NCI-H226 (cell line): ENCODE data around the gene GPS1.

ENCODE experiments used
- DNase-seq: peaks from one replicate; pipeline ENCODE4 v3.0.0-alpha.2; 2015

GPS1 gene

GRCh38 chr17:82080789-82081464 is 29.2 kb downstream of the GPS1 start:
- DNase-seq: no peak

DNA sequence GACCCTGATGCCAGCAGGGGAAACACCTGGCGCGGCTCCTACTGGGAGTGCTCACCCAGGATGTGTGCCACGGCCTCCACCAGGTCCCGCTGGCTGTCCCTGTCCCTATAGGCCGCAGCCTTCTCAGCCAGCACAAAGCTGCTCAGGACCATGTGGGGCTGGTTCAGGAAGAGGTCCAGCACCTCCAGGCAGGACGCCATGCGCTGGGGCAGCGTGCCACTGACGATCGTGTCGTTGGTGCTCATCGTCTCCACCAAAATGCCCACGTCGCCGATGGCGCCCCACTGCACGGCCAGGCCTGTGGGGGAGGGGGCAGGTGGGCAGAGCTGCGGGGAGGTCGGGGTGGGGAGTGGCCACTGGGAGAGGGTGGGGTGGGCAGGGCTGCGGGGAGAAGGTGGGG is 29.8 kb downstream of the GPS1 start:
- no peak for DNase-seq

GRCh38 chr17:82081966-82082365 is 30.3 kb downstream of the GPS1 start:
- DNase-seq: no peak

- DNase-seq: no peak
Measured at GRCh38 chr17:82082456-82082855, 30.8 kb downstream of the GPS1 start.

DNA sequence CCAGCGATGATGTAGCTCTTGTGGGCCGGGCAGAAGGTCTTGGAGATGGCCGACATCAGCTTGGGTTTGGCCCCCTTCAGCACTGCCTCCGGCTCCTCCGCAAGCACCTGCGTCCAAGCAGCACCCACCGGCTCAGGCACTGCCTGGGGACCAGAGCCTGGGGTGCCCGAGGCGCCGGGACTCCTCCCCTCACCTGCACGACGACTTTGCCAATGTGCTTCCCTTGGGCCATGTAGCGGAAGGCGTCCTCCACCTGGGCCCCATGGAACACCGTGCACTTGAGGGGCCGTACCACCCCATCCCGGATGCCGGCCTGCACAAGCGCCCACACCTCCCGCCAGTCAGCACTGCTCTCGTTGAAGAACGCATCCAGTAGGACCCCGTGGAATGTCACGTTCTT is 31.3 kb downstream of the GPS1 start:
- DNase-seq: no peak

DNA sequence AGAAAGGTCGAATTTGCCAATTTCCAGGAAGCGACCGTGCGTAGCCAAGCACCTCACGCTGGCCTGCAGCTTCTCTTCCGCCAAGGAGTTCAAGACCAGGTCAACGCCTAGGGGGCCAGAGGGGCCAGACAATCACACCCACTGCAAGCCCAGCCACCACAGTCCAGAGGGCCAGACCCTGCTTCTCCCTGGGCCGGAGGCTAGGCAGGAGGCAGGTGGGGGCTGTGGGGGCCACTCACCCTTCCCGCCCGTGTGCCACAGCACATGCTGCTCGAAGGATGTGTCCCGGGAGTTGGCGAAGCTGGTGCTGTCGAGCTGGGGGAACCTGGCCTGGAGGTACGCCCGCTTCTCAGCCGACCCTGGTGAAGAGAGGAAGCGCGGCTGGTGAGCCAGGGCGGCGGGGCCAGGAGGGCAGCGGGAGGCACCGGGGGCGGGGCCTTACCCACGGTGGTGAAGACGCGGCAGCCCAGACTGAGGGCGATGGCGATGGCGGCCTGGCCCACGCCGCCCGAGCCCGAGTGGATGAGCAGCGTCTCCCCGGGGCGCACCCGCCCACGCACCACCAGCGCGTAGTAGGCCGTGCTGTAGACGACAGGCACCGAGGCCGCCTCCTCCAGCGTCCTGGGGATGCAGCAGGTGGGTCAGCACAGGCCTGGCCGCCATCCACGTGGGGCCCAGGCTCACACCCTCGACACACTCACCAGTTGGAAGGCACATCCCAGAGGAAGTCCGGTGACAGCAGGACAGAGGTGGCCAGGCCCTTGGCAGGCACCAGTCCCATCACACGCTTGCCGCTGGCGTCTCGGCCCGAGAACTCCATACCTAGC is 32.0 kb downstream of the GPS1 start:
- DNase-seq: no peak

DNA sequence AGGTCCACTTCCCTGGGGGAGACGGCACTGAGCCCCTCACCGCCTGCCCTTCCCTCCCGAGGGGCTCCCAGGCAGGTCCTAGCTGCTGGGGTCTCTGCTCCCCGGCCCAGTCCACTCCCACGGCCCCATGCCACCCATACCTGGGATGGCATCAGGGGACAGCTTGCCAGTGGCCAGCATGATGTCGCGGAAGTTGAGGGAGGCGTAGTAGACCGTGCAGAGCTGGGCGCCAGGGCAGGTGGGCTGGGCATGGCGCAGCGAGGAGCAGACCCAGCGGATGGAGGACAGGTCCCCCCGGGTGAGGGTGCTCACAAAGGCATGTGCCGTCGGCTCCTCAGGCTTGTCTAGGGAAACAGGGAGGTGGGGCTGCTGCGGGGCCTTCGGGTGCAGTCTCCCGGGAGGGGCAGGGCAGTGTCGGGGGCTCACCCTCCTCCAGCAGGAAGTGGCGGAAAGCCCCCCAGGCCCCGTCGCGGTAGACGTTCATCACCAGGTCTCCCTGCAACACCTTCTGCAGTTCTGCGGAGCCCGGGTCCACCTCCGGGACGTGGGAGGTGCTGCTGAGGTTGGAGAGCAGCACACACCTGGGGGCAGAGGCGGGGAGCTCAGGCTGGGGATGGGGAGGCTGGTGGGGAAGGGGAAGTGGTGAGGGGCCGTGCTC is 32.8 kb downstream of the GPS1 start:
- no peak for DNase-seq

GRCh38 chr17:82085031-82085861 is 33.5 kb downstream of the GPS1 start:
- DNase-seq: no peak

DNA sequence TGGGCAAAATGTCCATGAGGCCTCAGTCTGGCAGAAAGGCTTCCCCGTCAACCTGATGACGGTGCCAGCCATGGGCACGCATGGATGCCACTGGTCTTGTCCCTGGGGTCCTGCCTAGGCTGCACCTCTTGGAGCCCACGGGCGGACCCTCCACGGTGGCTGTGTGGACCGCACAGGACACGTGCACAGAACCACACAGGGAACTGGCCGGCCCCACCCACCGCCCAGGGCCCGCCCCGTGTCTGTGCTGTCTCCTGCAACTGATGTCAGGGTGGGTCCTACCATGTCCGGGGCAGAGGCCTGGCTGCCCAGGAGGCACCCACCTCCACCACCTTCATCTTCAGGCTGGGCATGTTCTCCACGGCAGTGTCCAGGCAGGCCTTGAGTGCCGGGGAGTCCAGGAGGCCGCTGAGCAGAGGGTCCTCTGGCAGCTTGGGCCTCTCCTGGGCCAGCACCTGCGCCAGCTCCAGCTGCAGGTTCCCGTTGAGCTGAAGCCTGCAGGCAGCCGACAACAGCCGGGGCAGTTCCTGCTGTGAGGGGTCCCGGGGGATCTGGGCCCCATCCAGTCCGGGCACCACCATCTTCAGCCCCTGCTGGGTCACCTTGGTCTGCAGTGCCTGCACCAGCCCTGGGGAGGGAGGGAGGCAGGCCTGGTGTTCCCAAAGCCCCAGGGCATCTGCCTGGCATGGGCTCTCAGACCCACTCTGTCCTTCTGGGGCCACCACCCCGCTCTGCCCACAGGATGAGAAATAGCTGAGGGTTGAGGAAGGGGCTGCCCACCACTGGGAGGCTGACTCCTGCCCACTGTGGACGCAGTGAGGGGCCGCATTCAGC is 34.5 kb downstream of the GPS1 start:
- no peak for DNase-seq

DNA sequence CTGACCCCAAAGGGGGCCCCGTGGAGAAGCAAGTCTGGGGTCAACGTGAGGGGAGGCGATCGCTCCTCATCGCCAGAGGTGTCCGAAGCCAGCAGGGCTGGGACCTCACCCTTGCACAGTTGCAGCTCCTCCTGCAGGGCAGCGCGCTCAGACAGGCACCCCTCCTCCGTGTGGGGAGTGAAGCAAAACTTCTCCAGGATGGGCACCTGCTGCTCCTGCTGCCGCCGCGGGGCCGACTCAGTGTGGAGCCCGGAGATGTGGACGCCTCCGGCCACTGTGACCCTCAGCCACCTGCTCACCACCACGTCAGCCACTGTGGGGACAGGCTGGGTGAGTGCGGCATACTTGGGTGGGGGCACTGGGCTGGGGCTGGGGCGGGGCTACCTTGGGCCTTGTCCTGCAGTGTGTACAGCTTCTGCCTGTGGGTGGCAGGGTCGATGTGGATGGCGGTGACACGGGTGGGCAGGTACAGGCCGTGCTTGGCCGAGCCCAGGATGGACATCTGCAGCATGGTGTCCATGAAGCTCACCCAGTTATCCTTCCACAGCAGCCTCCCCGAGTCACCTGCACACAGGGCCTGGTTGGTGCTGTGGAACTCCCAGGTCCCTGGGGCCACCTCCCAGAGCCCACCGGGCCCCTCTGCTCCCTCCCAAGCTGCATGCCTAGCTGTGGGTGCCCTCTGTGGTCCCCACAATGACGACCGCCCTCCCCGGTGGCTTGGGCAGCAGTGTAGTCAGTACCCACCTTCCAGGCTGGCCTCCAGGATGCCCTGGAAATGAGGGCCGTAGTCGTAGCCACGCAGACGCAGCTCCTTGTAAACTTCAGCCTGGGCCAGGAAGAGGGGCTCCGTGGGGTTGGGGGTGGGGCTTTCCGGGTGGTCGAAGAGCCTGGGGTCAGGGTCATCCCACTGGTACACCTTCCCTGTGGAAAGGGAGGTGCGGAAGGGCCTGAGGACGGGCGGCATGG is 35.5 kb downstream of the GPS1 start:
- DNase-seq: no peak

DNA sequence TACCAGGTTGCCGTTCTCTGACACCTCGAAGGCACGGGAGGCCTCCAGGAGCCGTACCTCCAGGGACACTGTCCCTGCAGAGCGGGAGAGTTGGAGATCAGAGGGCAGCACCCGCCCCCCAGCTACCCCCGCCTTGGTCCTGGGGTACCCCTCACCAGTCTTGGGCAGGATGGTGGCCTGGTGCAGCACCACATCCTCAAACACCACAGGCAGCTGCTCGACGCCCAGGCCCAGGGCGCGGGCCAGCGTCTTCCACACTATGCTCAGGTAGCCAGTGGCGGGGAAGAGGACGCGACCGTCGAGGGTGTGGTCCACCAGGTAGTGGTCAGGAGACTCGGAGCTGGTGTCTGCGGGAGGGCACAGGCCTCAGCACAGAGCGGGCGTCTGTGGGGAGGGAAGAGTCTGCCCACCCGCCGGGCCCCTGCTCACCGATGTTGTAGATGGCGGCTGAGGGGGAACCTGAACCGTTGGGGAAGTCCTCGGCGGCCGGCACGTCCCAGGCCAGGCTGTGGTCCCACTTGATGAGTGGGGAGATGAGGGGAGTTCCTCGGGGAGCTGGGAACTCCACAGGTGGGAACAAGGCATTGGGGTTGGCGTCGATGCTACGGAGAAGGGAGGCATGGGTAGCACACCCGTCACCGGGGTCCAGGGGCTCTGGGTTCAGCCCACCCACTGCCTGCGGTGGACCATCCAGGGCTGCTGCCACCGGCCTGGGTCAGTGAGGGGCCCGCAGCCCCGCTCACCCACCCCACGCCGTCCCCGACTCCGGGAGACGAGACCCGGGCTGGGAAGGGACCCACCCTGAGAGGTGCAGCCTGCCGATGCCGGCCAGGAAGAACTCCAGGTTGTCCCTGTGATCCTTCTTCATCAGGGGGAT is 36.5 kb downstream of the GPS1 start:
- no peak for DNase-seq

DNA sequence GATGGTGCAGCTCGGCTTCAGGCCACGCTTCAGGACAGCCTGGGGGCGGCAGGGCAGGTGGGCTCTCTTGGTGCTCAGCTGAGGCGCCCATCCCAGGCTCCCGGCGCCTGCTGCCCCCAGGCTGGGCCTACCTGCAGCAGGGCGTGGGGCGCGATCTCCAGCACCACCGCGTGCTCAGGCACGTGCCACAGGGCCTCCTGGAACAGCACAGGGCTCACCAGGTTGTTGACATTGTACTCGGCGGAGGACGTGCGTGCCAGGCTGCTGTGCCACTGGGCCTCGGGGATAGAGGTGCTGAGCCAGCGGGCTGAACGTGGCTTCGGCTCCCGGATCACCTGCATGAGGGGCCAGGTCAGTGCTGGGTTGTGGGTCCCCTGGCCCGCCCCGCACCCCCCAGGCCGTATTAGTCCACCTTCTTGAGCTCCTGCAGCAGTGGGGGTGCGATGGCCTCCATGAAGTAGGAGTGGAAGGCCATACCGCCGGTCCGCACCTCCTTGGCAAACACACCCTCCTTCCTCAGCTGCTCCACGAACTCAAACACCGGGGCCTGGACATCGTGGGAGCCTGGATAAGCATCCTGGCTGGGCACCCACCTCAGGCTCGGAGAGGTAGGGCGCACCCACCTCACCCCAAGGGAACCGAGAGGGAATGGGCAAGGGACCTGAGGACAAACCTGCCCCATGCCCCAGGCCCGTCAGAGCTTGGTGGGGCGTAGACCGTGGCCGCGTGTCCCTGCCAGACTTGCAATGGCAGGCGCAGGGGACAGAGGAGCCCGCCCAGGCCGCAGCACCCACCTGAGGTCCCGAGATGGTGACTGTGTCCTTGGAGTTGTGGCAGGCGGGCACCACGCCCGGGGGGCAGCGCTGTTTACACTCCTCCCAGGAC is 37.4 kb downstream of the GPS1 start:
- no peak for DNase-seq

GRCh38 chr17:82089723-82090548 is 38.2 kb downstream of the GPS1 start:
- no peak for DNase-seq

DNA sequence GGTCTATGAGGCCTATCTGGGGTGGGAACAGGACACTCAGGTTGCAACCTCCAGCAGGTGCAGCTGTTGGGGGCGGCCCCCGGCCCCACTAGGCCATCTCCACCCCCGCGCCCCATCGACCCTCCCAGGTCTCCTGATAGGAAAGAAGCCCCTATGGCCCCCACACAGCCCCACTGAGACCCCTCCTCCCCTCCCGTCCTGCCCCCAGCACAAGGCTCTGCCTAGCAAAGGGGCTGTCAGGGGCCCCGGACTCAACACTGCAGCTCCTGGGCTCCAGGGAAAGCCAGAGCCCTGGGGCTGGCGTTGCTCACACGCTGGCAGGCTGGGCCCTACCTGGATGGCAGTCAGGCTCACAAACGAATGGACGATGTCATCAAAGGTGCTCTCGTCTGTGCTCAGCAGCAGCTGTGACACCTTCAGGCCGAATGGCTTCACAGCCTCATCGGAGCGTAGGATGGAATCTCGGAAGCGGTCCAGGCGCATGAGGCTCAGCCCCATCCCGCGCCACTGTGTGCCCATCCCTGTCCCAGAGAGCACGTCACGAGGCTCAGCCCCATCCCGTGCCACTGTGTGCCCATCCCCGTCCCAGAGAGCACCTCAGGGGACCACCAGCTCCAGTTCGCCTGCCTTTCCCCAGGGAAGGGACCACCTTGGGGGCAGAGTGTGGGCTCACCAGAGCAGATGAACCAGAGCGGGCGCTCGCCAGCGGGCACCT is 39.0 kb downstream of the GPS1 start:
- no peak for DNase-seq

DNA sequence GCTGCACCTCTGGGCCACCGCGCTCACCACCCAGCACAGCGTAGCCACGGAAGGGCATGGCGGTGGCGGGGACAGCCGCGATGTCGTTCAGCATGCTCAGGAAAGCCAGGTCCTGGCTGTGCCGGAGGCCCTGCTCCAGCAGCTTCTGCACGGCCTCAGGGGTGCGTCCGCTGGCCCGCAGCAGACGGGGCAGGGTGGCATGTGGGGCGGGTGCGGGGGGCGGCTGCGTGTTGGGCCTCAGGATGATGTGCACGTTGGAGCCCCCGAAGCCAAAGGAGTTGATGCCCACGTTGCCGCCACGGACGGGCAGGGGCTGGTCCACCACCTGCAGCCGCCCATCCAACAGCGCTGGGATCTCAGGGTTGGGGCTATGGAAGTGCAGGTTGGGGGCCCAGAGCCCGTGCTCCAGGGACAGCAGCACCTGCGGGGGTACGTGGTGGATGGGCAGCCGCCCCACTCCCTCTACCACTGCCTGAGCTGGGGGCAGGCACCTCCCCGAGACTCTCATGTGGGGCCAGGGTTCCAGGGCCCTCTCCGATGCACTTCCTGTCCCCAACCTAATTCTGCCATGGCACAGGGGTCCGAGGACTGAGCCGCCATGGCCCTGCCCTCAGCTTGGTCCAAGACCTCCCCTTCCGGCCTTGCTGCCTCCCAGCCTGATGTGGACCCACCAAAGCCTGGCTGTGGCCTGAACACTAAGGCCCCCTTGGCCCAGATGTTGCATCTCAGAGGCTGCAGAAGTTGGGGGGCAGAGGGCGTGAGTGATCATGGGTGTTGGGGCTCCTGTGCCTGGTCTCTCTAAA is 39.8 kb downstream of the GPS1 start:
- no peak for DNase-seq

- no peak for DNase-seq
Measured at GRCh38 chr17:82092094-82092586, 40.4 kb downstream of the GPS1 start.
